ENCODE results near the gene PRB3.

Gene PRB3
- total RNA-seq = 0 to 0.09 (median 0) reads per million in 3 donors

- Histone ChIP-seq H3K9me3 (ENCODE audit: control insufficient read depth, low read length) (no peaks in the 10 kb centered on the region), H3K27me3 (replicated peaks; ENCODE audit: control insufficient read depth, insufficient read depth, low read length, poor library complexity, severe bottlenecking) (no peaks in the 10 kb centered on the region), H3K36me3 (ENCODE audit: control insufficient read depth, insufficient read depth, low read length) (no peaks in the 10 kb centered on the region), H3K27ac (ENCODE audit: insufficient read depth, low read length, poor library complexity, severe bottlenecking) (no peak within 1 kb of the TSS), H3K4me1 (ENCODE audit: control insufficient read depth, insufficient read depth, low read length, poor library complexity, severe bottlenecking) (no peaks in the 10 kb centered on the region), H3K4me3 (ENCODE audit: insufficient read depth, low read depth, low read length, poor library complexity, severe bottlenecking) (no peak within 1 kb of the TSS)
- DNase-seq = no peak
Measured at GRCh38 chr12:11269607-11270006, at the start of gene PRB3. Gene PRB3, minus strand, starts transcription at chr12:11269707. Its CDS starts 38 bp downstream, at chr12:11269669.

- Histone ChIP-seq H3K4me1 (ENCODE audit: control insufficient read depth, insufficient read depth, low read length, poor library complexity, severe bottlenecking) (no peaks in the 10 kb centered on the region), H3K27ac (ENCODE audit: insufficient read depth, low read length, poor library complexity, severe bottlenecking) (no peak within 1 kb of the TSS), H3K27me3 (replicated peaks; ENCODE audit: control insufficient read depth, insufficient read depth, low read length, poor library complexity, severe bottlenecking) (no peaks in the 10 kb centered on the region), H3K9me3 (ENCODE audit: control insufficient read depth, low read length) (no peaks in the 10 kb centered on the region), H3K4me3 (ENCODE audit: insufficient read depth, low read depth, low read length, poor library complexity, severe bottlenecking) (no peak within 1 kb of the TSS), H3K36me3 (ENCODE audit: control insufficient read depth, insufficient read depth, low read length) (no peaks in the 10 kb centered on the region)
- DNase-seq = no peak
Measured at GRCh38 chr12:11310336-11310735, 40.8 kb upstream of the PRB3 start, which contains the start of gene PRB4. Gene PRB4, minus strand, starts transcription at chr12:11310436. Its CDS starts 38 bp downstream, at chr12:11310398.

GRCh38 chr12:11307143-11307542 lies 37.6 kb upstream of the PRB3 start:
- Histone ChIP-seq H3K36me3 (ENCODE audit: control insufficient read depth, insufficient read depth, low read length) (no peaks in the 10 kb centered on the region), H3K9me3 (ENCODE audit: control insufficient read depth, low read length) (no peaks in the 10 kb centered on the region), H3K4me3 (ENCODE audit: insufficient read depth, low read depth, low read length, poor library complexity, severe bottlenecking) (no peak overlapping the region), H3K27me3 (replicated peaks; ENCODE audit: control insufficient read depth, insufficient read depth, low read length, poor library complexity, severe bottlenecking) (no peaks in the 10 kb centered on the region), H3K27ac (ENCODE audit: insufficient read depth, low read length, poor library complexity, severe bottlenecking) (no peak overlapping the region), H3K4me1 (ENCODE audit: control insufficient read depth, insufficient read depth, low read length, poor library complexity, severe bottlenecking) (no peaks in the 10 kb centered on the region)
- DNase-seq = no peak

- Histone ChIP-seq H3K9me3 (ENCODE audit: control insufficient read depth, low read length) (no peaks in the 10 kb centered on the region), H3K27me3 (replicated peaks; ENCODE audit: control insufficient read depth, insufficient read depth, low read length, poor library complexity, severe bottlenecking) (no peaks in the 10 kb centered on the region), H3K36me3 (ENCODE audit: control insufficient read depth, insufficient read depth, low read length) (no peaks in the 10 kb centered on the region), H3K27ac (ENCODE audit: insufficient read depth, low read length, poor library complexity, severe bottlenecking) (no peak overlapping the region), H3K4me1 (ENCODE audit: control insufficient read depth, insufficient read depth, low read length, poor library complexity, severe bottlenecking) (no peaks in the 10 kb centered on the region), H3K4me3 (ENCODE audit: insufficient read depth, low read depth, low read length, poor library complexity, severe bottlenecking) (no peak overlapping the region)
- DNase-seq = no peak
Measured at GRCh38 chr12:11273449-11273848, 3.9 kb upstream of the PRB3 start.

GRCh38 chr12:11264501-11264900 lies 5.0 kb downstream of the PRB3 start:
- Histone ChIP-seq H3K9me3 (ENCODE audit: control insufficient read depth, low read length) (no peaks in the 10 kb centered on the region), H3K4me1 (ENCODE audit: control insufficient read depth, insufficient read depth, low read length, poor library complexity, severe bottlenecking) (no peaks in the 10 kb centered on the region), H3K27me3 (replicated peaks; ENCODE audit: control insufficient read depth, insufficient read depth, low read length, poor library complexity, severe bottlenecking) (no peaks in the 10 kb centered on the region), H3K36me3 (ENCODE audit: control insufficient read depth, insufficient read depth, low read length) (no peaks in the 10 kb centered on the region), H3K4me3 (ENCODE audit: insufficient read depth, low read depth, low read length, poor library complexity, severe bottlenecking) (no peak overlapping the region), H3K27ac (ENCODE audit: insufficient read depth, low read length, poor library complexity, severe bottlenecking) (no peak overlapping the region)
- no peak for DNase-seq

GRCh38 chr12:11246489-11246888 lies 23.0 kb downstream of the PRB3 start:
- no peak for DNase-seq
- Histone ChIP-seq H3K4me3 (ENCODE audit: insufficient read depth, low read depth, low read length, poor library complexity, severe bottlenecking) (no peak overlapping the region), H3K36me3 (ENCODE audit: control insufficient read depth, insufficient read depth, low read length) (no peaks in the 10 kb centered on the region), H3K27ac (ENCODE audit: insufficient read depth, low read length, poor library complexity, severe bottlenecking) (no peak overlapping the region), H3K4me1 (ENCODE audit: control insufficient read depth, insufficient read depth, low read length, poor library complexity, severe bottlenecking) (no peaks in the 10 kb centered on the region), H3K9me3 (ENCODE audit: control insufficient read depth, low read length) (no peaks in the 10 kb centered on the region), H3K27me3 (replicated peaks; ENCODE audit: control insufficient read depth, insufficient read depth, low read length, poor library complexity, severe bottlenecking) (no peaks in the 10 kb centered on the region)

GRCh38 chr12:11242656-11243055 lies 26.9 kb downstream of the PRB3 start:
- no peaks in the 10 kb centered on the region for H3K9me3 ChIP-seq (ENCODE audit: control insufficient read depth, low read length)
- no peaks in the 10 kb centered on the region for H3K27me3 ChIP-seq (replicated peaks; ENCODE audit: control insufficient read depth, insufficient read depth, low read length, poor library complexity, severe bottlenecking)
- DNase-seq = no peak
- no peak overlapping the region for H3K27ac ChIP-seq (ENCODE audit: insufficient read depth, low read length, poor library complexity, severe bottlenecking)
- no peaks in the 10 kb centered on the region for H3K36me3 ChIP-seq (ENCODE audit: control insufficient read depth, insufficient read depth, low read length)
- H3K4me1 ChIP-seq (ENCODE audit: control insufficient read depth, insufficient read depth, low read length, poor library complexity, severe bottlenecking) = no peaks in the 10 kb centered on the region
- H3K4me3 ChIP-seq (ENCODE audit: insufficient read depth, low read depth, low read length, poor library complexity, severe bottlenecking) = no peak overlapping the region

- Histone ChIP-seq H3K36me3 (ENCODE audit: control insufficient read depth, insufficient read depth, low read length) (no peaks in the 10 kb centered on the region), H3K4me3 (ENCODE audit: insufficient read depth, low read depth, low read length, poor library complexity, severe bottlenecking) (no peak overlapping the region), H3K4me1 (ENCODE audit: control insufficient read depth, insufficient read depth, low read length, poor library complexity, severe bottlenecking) (no peaks in the 10 kb centered on the region), H3K27ac (ENCODE audit: insufficient read depth, low read length, poor library complexity, severe bottlenecking) (no peak overlapping the region), H3K9me3 (ENCODE audit: control insufficient read depth, low read length) (no peaks in the 10 kb centered on the region), H3K27me3 (replicated peaks; ENCODE audit: control insufficient read depth, insufficient read depth, low read length, poor library complexity, severe bottlenecking) (no peaks in the 10 kb centered on the region)
- DNase-seq = no peak
Measured at GRCh38 chr12:11240348-11240930, 29.1 kb downstream of the PRB3 start.

GRCh38 chr12:11238275-11238674 lies 31.2 kb downstream of the PRB3 start:
- no peaks in the 10 kb centered on the region for H3K9me3 ChIP-seq (ENCODE audit: control insufficient read depth, low read length)
- H3K27ac ChIP-seq (ENCODE audit: insufficient read depth, low read length, poor library complexity, severe bottlenecking) = no peak overlapping the region
- H3K4me3 ChIP-seq (ENCODE audit: insufficient read depth, low read depth, low read length, poor library complexity, severe bottlenecking) = no peak overlapping the region
- no peaks in the 10 kb centered on the region for H3K27me3 ChIP-seq (replicated peaks; ENCODE audit: control insufficient read depth, insufficient read depth, low read length, poor library complexity, severe bottlenecking)
- no peak for DNase-seq
- no peaks in the 10 kb centered on the region for H3K36me3 ChIP-seq (ENCODE audit: control insufficient read depth, insufficient read depth, low read length)
- H3K4me1 ChIP-seq (ENCODE audit: control insufficient read depth, insufficient read depth, low read length, poor library complexity, severe bottlenecking) = no peaks in the 10 kb centered on the region

- Histone ChIP-seq H3K4me3 (ENCODE audit: insufficient read depth, low read depth, low read length, poor library complexity, severe bottlenecking) (no peak overlapping the region), H3K4me1 (ENCODE audit: control insufficient read depth, insufficient read depth, low read length, poor library complexity, severe bottlenecking) (no peaks in the 10 kb centered on the region), H3K27me3 (replicated peaks; ENCODE audit: control insufficient read depth, insufficient read depth, low read length, poor library complexity, severe bottlenecking) (no peaks in the 10 kb centered on the region), H3K27ac (ENCODE audit: insufficient read depth, low read length, poor library complexity, severe bottlenecking) (no peak overlapping the region), H3K9me3 (ENCODE audit: control insufficient read depth, low read length) (no peaks in the 10 kb centered on the region), H3K36me3 (ENCODE audit: control insufficient read depth, insufficient read depth, low read length) (no peaks in the 10 kb centered on the region)
- no peak for DNase-seq
Measured at GRCh38 chr12:11233532-11233931, 36.0 kb downstream of the PRB3 start.
